ENCODE data around the gene TSR2. TPM values are rescaled to one million over a fixed set of nuclear protein-coding genes. Genes with fewer than 3 reads are reported as not detected.

TSR2 gene
- total RNA-seq, 1 experiment from 2014 or later = 42.5 TPM

DNA sequence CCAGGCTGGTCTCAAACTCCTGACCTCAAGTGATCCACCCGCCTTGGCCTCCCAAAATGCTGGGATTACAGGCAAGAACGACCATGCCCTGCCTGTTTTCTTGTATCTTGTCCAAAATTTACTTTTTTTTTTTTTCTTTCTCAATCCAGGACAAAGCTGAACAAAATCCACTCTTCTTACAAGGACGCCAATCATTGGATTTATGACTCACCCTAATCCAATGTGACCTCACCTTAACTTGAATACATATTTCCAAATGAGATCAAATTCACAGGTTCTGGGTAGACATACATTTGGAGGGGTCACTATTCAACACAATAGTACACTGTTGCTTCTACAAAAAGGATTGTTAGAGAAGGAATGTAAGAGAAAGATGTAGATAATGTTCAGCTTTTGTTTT is 18.0 kb upstream of the TSR2 start:
- CTCF ChIA-PET = no interaction called here
- no peaks in the 10 kb centered on the region for H3K4me1 Mint-ChIP-seq (ENCODE audit: low read depth, unreplicated experiment)
- H3K36me3 Mint-ChIP-seq (ENCODE audit: insufficient read depth, unreplicated experiment) = no peaks in the 10 kb centered on the region
- no peak overlapping the region for H3K27ac Mint-ChIP-seq (ENCODE audit: unreplicated experiment)
- no TSS peak for BruUV-seq (replicated peaks)
- TF ChIP-seq, protein P1, sequence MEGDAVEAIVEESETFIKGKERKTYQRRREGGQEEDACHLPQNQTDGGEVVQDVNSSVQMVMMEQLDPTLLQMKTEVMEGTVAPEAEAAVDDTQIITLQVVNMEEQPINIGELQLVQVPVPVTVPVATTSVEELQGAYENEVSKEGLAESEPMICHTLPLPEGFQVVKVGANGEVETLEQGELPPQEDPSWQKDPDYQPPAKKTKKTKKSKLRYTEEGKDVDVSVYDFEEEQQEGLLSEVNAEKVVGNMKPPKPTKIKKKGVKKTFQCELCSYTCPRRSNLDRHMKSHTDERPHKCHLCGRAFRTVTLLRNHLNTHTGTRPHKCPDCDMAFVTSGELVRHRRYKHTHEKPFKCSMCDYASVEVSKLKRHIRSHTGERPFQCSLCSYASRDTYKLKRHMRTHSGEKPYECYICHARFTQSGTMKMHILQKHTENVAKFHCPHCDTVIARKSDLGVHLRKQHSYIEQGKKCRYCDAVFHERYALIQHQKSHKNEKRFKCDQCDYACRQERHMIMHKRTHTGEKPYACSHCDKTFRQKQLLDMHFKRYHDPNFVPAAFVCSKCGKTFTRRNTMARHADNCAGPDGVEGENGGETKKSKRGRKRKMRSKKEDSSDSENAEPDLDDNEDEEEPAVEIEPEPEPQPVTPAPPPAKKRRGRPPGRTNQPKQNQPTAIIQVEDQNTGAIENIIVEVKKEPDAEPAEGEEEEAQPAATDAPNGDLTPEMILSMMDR (IDR thresholded peaks at IDR 0.05; ENCODE audit: unreplicated experiment) = no peak
- peaks cover 23% of the 10 kb centered on the region for H3K27me3 Mint-ChIP-seq (ENCODE audit: unreplicated experiment)
- DNase-seq = no peak
- H3K4me3 Mint-ChIP-seq (ENCODE audit: low read depth, unreplicated experiment) = no peak overlapping the region
- intact Hi-C loops (cut with micrococcal nuclease; ENCODE audit: unreplicated experiment) = no loop called here
- H3K9me3 Mint-ChIP-seq (ENCODE audit: low read depth, unreplicated experiment) = no peaks in the 10 kb centered on the region

DNA sequence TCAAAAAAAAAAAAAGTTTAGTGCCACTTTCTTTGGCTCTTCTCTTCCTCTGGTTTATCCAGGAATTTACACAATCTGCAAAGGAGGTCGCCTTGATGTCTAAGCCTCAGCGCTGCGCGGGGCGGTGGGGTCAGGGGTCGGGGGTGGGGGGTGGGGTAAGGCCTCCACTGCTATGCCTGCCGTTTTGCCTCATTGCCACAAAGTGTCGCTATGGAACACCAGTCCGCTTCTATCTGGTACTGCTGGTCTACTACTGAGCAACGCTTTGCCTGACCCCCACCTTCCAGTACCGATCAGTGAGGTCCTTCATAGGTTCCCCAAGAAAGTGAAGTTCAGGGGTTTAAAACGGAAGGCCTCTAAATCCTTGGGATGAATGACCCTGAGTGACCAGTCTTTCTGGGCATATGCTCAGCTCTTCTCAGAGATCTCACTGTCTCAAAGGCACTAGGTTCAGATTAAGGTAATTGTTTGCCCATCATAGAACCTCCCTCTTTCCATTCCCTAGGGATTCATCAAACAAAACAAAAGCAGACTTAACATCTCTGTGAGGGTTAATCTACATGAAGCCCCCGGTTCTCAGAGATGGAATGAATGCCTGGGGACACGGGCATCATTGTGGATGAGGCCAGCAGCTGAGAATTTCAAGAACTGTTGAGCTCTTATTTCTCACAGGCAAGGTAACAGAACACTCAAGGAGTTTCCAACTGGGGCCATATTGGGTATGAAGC is 16.9 kb upstream of the TSR2 start:
- intact Hi-C loops (cut with micrococcal nuclease; ENCODE audit: unreplicated experiment) = no loop called here
- no peaks in the 10 kb centered on the region for H3K36me3 Mint-ChIP-seq (ENCODE audit: insufficient read depth, unreplicated experiment)
- CTCF ChIA-PET = no interaction called here
- TF ChIP-seq, protein P1 (IDR thresholded peaks at IDR 0.05; ENCODE audit: unreplicated experiment) = no peak
- BruUV-seq (replicated peaks) = no TSS peak
- H3K4me1 Mint-ChIP-seq (ENCODE audit: low read depth, unreplicated experiment) = no peaks in the 10 kb centered on the region
- peaks cover 27% of the 10 kb centered on the region for H3K27me3 Mint-ChIP-seq (ENCODE audit: unreplicated experiment)
- H3K27ac Mint-ChIP-seq (ENCODE audit: unreplicated experiment) = no peak overlapping the region
- H3K4me3 Mint-ChIP-seq (ENCODE audit: low read depth, unreplicated experiment) = no peak overlapping the region
- no peaks in the 10 kb centered on the region for H3K9me3 Mint-ChIP-seq (ENCODE audit: low read depth, unreplicated experiment)
- DNase-seq = no peak

DNA sequence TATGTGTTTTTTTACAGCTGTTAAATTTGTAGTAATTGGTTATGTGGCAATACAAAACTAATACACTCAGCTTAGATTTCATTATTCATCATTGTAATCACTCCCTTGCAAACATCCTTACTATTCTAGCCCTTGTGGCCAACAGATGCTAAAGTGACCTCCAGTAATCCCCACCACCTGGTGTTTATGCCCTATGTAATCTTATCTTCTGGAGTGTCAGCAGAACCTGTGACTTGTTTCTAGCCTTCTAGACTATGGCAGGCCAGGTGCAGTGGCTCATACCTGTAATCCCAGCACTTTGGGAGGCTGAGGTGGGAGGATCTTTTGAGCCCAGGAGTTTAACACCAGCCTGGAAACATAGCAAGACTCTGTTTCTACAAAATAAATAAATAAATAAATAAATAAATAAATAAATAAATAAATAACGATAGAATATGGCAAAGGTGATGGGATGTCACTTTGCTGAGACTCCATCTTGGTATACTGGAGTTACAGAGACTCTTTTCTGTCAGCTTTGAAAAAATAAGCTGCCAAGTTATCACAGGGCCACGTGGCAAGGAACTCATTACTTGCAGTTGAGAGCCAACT is 12.3 kb upstream of the TSR2 start:
- CTCF ChIA-PET = no interaction called here
- intact Hi-C loops (cut with micrococcal nuclease; ENCODE audit: unreplicated experiment) = no loop called here
- no peaks in the 10 kb centered on the region for H3K4me1 Mint-ChIP-seq (ENCODE audit: low read depth, unreplicated experiment)
- no TSS peak for BruUV-seq (replicated peaks)
- peaks cover 31% of the 10 kb centered on the region for H3K27me3 Mint-ChIP-seq (ENCODE audit: unreplicated experiment)
- DNase-seq = no peak
- H3K9me3 Mint-ChIP-seq (ENCODE audit: low read depth, unreplicated experiment) = no peaks in the 10 kb centered on the region
- H3K36me3 Mint-ChIP-seq (ENCODE audit: insufficient read depth, unreplicated experiment) = no peaks in the 10 kb centered on the region
- H3K27ac Mint-ChIP-seq (ENCODE audit: unreplicated experiment) = no peak overlapping the region
- TF ChIP-seq, protein P1 (IDR thresholded peaks at IDR 0.05; ENCODE audit: unreplicated experiment) = no peak
- no peak overlapping the region for H3K4me3 Mint-ChIP-seq (ENCODE audit: low read depth, unreplicated experiment)

DNA sequence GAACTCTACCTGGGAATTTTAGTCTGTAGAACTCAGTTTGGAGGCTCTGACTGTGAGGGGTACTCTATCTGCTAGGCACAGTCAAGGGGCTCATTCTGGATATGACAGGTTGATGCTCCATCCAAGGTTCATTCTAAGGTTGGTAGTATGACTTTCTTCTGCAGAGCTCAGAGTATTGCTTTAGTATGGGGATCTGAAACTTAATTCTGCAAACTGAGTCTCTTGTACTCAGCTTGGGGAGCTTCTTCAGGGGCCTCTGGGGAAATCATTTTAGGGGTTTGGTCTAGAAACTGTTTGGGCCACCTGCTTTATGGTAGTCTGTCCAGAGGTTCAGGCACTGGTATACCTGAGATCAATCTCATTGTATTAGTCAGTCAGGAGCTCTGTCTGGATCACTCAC is 9.7 kb upstream of the TSR2 start:
- TF ChIP-seq, protein P1 (IDR thresholded peaks at IDR 0.05; ENCODE audit: unreplicated experiment) = no peak
- no TSS peak for BruUV-seq (replicated peaks)
- no peaks in the 10 kb centered on the region for H3K36me3 Mint-ChIP-seq (ENCODE audit: insufficient read depth, unreplicated experiment)
- CTCF ChIA-PET = no interaction called here
- no peaks in the 10 kb centered on the region for H3K9me3 Mint-ChIP-seq (ENCODE audit: low read depth, unreplicated experiment)
- H3K27me3 Mint-ChIP-seq (ENCODE audit: unreplicated experiment) = peaks cover 31% of the 10 kb centered on the region
- intact Hi-C loops (cut with micrococcal nuclease; ENCODE audit: unreplicated experiment) = no loop called here
- H3K27ac Mint-ChIP-seq (ENCODE audit: unreplicated experiment) = no peak overlapping the region
- DNase-seq = no peak
- H3K4me1 Mint-ChIP-seq (ENCODE audit: low read depth, unreplicated experiment) = no peaks in the 10 kb centered on the region
- H3K4me3 Mint-ChIP-seq (ENCODE audit: low read depth, unreplicated experiment) = no peak overlapping the region
